ENCODE measurements around the gene KCMF1.

- TF ChIP-seq CTCF (IDR thresholded peaks at IDR 0.05) = no peak
- no peak for TF ChIP-seq POLR2A (IDR thresholded peaks at IDR 0.05)
Observed at GRCh38 chr2:85077859-85078419, 107.0 kb downstream of the KCMF1 start.

All from adrenal gland (tissue), 5 donors.